Measurements from ENCODE around the gene MFAP5.
"Not testable (repeated sequence)": the region's sequence is repeated elsewhere in the genome, so short reads cannot be mapped to it uniquely, and the experiment has no call there.

MFAP5 gene

DNA sequence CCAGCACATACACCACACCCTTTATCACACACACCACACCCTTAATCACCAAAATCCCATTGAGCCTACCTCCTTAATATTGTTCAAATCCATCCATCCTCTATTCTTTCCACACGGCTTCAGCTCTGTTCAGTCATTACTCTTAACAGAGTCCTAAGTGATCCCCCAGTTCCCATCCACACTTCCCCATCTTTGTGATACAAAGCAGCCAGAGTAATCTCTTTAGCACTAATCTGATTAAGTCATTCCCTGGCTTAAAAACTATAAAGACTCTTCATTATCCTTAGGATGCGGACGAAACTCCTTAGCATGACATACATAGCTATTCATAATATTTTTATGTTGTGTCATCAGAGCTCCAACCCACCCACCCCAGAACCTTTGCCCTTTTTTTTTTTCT, 14.7 kb upstream of the MFAP5 start:
- in situ Hi-C loops (cut with MboI; ENCODE audit: low sequenced_read_pairs), result loop anchor here (25.0 kb wide), 1 partner anchor 185 kb away; no protein-coding TSS in a partner anchor

DNA sequence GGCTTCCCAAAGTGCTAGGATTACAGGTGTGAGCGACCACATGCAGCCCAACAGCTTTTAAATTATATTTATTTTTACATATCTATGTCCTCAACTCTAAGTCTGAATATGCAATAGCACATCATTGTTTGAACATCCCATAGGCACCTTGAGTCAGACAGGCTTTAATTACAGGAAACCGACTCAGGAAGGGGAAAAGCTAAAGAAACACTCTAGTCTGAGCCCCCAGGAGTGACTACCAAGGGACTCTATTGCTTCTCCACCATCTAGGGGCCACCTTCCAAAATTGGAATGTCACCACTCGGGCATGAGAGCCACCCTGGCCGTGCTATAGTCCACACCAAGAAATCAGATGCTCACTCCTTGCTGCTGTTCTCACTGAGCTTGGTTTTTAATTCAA, 14.0 kb upstream of the MFAP5 start:
- in situ Hi-C loops (cut with MboI; ENCODE audit: low sequenced_read_pairs), result loop anchor here (25.0 kb wide), 1 partner anchor 186 kb away; no protein-coding TSS in a partner anchor

DNA sequence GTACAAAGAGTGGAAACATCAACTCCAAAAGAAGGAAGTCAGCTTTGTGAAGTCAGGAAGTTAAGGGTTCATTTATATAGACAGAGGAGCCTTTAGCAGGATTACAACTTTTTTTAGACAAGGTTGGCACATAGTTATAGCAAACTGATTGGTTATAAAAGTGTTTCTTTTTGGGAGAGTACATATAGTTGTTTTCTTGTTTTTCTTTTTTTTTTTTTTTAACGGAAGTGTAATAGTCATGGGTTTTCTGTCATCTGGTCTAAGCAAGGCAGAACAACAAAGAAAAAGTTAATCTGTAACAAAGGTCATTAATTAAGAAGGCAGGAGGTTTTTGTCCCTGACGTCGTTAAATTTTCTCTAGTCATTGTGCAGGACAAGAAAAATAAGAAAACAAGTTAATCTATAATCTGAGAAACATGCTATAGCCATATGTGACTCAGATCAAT, 13.0 kb upstream of the MFAP5 start:
- in situ Hi-C loops (cut with MboI; ENCODE audit: low sequenced_read_pairs), result loop anchor here (25.0 kb wide), 1 partner anchor 187 kb away; no protein-coding TSS in a partner anchor

DNA sequence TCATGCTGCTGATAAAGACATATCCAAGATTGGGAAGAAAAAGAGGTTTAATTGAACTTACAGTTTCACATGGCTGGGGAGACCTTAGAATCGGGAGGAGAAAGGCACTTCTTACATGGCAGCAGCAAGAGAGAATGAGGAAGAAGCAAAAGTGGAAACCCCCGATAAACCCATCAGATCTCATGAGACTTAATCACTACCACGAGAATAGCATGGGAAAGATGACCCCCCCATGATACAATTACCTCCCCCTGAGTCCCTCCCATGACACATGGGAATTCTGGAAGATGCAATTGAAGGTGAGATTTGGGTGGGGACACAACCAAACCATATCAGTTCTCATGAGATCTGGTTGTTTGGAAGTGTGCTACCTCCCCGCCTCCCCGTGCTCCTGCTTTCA, 9.8 kb upstream of the MFAP5 start:
- in situ Hi-C loops (cut with MboI; ENCODE audit: low sequenced_read_pairs), result no loop called here

DNA sequence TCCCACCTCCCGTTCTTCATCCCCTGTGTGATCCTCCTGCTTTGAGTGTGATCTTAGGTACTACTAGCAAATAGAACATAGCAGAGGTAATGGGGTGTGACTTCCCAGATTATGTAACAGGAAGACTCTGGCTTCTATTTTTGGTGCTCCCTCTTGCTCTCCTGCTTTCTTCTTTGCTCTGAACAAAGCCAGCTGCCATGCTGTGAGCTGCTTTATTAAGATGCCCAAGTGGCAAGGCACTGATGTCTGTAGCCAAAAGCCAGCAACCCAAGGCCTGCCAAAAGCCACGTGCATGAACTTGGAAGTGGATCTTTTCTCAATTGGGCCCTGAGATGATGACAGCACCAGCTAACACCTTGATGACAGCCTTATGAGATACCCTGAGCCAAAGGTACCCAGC, 5.8 kb upstream of the MFAP5 start:
- in situ Hi-C loops (cut with MboI; ENCODE audit: low sequenced_read_pairs), result no loop called here

DNA sequence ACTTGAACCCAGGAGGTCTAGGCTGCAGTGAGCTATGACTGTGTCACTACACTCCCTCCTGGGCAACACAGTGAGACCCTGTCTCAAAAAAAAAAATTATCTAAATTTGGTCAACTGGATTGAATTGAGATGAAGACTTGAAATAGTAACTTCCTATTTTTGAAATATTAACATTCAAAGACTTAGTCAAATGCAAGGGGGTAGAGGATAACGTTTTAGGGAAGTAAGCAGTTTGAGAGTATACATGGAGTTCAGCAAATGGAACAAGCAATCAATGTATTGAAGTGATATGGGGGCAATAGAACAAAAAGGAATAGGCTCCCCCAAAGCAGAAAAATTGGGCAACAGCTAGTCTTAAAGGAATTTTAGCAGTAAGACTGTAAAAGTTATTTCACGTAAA, 4.6 kb upstream of the MFAP5 start:
- in situ Hi-C loops (cut with MboI; ENCODE audit: low sequenced_read_pairs), result no loop called here

DNA sequence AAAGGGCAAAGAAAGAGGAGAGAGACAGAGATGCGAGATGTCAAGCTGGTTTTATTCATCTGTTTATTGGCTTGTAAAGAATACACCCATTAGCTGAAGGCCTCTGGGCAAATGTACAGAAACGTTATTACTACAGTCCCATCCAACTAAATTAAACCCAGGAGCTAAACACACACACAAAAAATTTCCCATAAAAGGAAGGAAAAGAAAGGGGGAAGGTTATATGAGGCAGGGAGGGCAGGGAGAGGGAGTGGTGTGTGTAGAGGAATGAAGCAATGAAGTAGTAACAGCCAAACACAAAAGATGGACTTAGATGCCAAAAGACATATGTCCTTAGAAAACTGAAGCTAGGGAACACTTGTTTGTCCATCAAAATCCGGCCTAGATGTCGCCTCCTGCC, 3.1 kb upstream of the MFAP5 start:
- in situ Hi-C loops (cut with MboI; ENCODE audit: low sequenced_read_pairs), result no loop called here

DNA sequence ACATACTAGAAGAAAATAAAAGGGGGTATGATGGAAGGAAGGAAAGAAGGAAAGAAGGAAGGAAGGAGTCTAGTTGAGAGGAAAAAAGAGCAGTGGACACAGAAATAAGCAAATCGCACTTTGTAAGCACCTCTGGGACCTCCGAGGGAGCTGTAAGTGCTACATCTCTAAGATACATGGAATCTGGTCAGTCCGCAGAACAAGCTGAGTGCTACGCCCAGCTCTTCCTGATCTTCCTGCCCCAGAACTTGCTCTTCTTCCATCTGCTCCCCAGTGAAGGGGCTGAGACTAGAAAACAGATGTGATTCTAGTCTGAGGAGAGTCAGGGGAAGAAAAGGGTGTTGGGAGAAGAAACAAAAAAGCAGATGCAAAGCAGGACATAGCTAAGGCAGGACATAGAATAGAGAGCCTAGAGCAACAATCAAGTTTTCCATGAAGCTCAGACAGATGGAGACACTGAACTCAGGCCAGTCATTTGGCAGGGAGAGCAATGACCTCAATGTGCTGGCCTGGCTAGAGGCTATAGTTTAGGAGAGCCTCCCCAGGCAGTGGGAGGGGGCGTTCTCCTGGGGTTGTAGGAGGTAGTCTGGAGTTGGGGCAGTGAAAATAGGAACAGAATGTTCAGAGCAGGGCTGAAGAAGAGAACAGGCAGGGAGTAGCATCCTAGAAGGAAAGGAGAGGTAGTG, 1.7 kb upstream of the MFAP5 start:
- in situ Hi-C loops (cut with MboI; ENCODE audit: low sequenced_read_pairs), result no loop called here

DNA sequence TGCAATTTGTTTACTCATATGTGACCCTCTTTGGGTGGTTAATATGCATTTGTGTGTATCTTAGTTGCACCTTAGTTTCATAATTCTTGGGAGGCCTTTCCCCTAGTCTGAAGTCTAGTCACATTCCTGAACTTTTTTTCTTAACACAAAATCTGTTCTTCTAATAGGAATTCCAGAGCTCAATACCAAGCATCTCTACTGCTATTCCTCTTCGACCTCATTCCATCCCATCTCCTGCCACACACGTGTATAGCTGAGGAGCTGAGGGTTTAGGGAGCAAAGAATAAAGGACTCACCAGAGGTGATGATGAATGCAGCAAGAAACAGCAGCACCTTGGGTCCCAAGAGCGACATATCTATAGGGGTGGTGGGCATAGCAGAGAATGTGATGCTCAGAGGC, 875 bp downstream of the MFAP5 start:
- in situ Hi-C loops (cut with MboI; ENCODE audit: low sequenced_read_pairs), result no loop called here

DNA sequence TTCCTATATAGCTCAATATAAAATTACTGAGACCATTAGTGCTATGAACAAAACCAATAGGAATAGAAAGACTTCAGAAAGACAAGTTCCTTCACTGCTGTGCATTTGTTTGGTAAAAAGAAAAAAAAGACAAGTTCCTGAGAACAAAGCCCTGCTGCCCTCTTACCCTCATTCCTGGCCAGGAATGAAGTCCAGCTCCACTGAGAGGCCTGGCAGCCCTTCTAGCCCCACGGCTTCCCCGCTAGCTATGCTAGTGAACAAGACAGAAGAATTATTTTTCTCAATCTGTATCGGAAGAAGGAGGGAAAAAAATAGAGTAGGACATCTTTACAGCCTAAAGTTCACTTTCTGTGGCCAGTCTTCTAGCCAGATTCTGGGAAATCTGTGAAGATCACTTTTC, 1.6 kb downstream of the MFAP5 start:
- in situ Hi-C loops (cut with MboI; ENCODE audit: low sequenced_read_pairs), result no loop called here

DNA sequence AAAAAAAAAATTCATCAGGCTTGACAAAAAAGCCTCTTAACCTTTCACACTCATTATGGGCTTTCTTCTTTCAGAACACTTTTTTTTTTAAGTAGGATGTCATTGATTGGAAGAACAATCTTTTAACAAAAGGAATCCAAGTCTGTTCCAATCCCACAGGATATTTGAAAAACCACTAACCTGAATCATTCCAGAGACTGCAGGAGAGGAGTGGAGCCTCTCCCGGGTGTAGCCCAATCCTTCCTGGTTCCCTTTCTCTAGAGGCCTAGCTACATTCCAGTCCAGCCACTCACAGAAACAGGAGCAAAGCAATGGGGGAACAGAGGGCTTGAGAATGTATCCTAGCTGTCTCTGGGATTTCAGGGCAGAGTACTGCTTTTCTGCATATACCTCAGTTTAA, 4.3 kb downstream of the MFAP5 start:
- in situ Hi-C loops (cut with MboI; ENCODE audit: low sequenced_read_pairs), result no loop called here

DNA sequence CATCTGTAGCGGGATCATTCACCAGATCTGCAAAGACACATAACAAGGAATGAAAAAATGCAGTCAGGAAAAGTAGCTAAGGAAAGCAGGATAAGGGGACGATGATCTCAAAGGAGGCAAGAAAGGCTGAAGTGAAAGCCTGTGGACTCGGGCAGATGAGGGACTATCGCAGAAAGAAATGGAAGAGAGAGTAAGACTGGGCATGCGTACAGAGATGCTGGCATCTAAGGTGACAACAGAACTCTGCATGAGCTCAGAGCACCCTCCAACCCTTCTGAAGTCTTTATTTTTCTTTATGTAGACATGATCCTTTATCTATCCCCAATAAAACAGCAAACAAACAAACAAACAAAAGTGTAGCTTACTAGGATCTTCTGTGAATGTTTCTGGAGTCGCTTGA, 7.2 kb downstream of the MFAP5 start:
- in situ Hi-C loops (cut with MboI; ENCODE audit: low sequenced_read_pairs), result no loop called here

DNA sequence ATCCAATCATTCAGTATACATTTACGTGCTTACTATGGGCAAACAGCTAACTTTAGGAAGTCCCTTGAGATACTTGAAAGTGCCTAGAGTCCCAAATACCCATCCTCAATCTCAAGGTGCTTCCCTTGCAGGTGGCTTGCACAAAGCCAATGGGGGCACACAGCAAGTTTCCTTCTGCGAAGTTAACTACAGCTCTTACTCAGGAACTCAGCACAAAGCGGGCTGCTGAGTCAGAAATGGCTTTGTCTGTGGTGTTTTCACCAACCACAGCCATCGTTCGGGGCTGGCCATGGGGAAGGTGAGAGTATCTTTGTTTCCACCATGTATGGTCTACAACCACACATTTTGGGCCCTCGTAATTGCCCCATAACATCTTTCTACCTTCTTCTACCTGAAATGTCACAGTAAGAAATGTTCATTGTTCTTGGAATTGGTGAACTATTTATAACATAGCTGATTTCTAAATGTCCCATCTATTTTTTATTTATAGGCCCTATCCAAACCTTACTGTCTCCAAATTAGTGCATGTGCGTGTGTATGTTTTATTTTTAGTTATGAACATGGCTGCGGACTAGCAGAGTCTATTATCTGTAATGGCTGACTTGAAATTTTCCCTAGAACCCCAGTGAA, 13.9 kb downstream of the MFAP5 start:
- in situ Hi-C loops (cut with MboI; ENCODE audit: low sequenced_read_pairs), result no loop called here

DNA sequence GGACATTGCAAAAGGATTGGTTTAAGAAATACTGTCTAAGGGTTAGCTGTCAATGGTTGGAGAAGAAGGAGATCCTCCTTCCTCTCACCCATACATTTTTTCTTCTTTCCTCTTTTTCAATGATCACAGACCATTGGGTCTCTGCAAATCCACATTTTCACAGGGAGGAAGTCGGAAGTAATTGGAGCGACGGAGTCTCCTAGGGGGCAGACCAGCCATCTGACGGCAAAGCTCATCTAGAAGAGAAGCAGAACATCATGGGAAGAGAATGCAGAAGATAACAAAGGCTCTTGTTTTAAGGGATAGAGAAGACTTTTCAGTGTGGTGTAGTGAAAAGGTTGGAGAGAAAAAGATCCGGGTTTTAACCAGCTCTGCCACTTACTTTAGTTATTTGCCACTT, 14.7 kb downstream of the MFAP5 start:
- in situ Hi-C loops (cut with MboI; ENCODE audit: low sequenced_read_pairs), result no loop called here

DNA sequence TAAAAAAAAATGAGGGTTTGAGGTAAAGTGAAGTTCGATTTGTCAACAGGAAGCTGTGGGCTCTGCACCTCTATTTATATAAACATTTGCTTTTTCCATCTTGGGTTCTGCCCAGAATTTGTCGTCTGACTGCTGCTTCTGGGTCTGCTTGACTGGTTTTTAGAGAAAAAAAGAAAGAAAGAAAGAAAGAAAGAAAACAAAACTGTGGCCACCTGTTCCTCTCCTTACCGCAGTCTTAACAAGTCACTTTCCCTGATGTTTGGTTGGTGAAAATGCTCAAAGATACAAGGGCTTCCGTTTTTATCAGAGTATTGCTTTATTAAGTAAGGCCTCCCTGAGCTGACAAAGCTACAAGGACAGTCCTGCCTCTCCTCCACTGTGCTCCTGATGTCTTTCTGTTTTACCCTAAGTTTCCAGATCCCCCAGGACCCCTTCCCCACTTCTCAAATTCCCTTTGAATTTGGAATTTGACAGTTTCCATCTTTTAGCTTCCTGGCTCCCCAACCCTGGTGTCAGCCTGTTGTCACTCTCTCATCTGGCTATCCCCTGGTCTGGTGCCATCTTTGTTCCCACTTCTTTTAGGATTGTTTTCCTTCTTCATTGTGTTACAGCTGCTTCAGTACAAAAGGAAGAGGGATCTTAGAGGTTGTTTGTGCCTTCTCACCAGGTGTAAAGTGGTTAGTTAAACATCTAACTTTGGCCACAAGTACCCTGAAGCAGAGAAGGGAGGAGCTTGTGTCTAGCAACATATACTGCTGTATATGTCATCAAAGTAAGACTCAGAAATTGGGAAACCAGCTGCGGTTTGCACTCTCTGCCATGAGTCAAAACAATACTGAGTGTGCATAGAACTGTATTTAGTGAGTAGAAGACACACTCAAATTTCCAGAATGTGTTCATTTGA, 18.0 kb downstream of the MFAP5 start:
- in situ Hi-C loops (cut with MboI; ENCODE audit: low sequenced_read_pairs), result no loop called here

DNA sequence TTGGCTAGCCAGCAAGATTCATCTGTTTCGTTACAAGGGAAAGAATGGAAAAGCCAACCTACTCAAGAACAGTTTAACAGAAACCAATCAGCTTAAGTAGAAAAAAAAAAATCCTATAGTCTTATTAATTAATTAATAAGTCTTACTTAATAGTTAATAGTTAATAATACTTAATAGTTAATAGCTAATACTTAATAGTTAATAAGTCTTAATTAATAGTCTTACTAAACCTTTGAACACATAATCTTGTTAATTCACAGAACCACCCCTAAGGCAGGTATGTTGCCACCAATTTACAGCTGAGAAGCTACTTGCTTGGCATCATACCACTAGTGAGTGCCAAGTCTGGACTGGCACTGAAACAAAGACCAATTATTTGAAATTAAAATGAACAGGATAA, 19.9 kb downstream of the MFAP5 start:
- in situ Hi-C loops (cut with MboI; ENCODE audit: low sequenced_read_pairs), result no loop called here

DNA sequence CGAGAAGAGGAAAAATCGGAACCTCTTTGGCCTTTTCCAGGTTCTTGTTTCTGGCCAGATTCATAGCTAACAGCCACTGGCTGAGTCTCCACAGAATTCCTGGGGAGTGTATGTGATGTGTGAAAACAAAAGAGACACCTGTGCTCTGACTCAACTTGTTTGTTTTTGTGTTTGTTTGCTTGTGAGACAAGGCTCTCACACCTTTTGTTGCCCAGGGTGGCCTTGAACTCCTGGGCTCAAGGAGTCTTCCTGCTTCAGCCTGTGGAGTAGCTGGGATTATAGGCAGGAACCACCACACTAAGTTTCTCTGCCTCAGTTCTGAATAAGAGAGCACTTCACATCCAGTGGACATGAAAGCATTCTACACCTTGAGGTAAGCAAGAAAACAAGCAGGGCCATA, 22.7 kb downstream of the MFAP5 start:
- in situ Hi-C loops (cut with MboI; ENCODE audit: low sequenced_read_pairs), result no loop called here

DNA sequence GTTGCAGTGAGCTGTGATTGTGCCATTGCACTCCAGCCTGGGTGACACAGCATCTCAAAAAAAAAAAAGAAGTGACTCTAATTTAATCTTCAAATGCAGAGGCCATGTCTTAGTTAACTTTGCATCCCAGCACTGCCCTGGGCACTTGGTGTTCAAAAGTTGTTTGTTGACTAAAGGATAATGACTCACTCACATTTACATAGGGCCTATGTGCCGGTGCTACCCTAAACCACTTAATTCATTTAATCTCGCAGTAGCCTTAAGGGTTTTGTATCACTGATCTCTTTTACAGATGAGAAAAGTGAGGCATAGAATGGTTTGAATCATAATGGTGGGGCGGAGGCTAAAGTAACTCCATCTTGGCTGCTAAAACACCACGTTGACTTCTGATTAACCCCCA, 23.7 kb downstream of the MFAP5 start:
- in situ Hi-C loops (cut with MboI; ENCODE audit: low sequenced_read_pairs), result no loop called here

DNA sequence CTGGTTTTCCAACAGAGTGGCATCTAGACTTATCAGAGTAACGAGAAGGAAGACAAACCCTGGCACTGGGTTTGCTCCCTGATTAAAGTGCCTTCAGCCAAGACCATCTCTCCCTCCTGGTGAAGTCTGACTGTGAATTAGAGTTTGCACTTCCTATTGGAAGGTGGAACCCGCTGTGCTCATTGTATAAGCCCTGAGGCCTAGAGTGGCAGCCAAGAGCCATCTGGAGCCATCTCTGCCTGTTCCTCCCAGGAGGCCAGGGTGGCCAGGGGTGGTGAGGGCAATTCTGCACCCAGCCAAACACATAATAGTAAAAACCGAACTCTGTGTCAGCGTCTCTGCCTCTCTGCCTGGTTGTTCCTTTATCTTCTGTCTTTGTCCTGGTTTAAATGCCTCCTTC, 25.0 kb downstream of the MFAP5 start:
- in situ Hi-C loops (cut with MboI; ENCODE audit: low sequenced_read_pairs), result no loop called here

DNA sequence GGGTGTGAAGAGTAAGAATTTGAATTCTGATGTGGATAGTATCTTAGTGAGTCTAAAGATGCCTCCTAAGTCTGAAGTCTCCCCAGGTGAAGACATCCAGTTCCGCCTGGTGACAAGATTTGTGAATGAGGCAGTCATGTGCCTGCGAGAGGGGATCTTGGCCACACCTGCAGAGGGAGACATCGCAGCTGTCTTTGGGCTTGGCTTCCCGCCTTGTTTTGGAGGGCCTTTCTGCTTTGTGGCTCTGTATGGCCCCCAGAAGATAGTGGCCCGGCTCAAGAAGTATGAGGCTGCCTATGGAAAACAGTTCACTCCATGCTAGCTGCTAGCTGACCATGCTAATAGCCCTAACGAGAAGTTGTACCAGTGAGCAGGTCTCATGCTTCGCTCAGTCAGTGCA, 25.4 kb downstream of the MFAP5 start:
- in situ Hi-C loops (cut with MboI; ENCODE audit: low sequenced_read_pairs), result no loop called here

DNA sequence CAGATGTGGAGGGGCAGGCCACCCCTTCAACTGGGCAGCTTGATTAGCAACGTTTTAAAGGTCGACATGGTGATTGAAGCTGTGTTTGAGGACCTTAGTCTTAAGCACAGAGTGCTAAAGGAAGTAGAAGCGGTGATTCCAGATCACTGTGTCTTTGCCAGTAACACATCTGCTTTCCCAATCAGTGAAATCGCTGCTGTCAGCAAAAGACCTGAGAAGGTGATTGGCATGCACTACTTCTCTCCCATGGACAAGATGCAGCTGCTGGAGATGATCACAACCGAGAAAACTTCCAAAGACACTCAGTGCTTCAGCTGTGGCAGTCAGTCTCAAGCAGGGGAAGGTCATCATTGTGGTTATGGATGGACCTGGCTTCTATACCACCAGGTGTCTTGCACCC, 26.0 kb downstream of the MFAP5 start:
- in situ Hi-C loops (cut with MboI; ENCODE audit: low sequenced_read_pairs), result no loop called here

DNA sequence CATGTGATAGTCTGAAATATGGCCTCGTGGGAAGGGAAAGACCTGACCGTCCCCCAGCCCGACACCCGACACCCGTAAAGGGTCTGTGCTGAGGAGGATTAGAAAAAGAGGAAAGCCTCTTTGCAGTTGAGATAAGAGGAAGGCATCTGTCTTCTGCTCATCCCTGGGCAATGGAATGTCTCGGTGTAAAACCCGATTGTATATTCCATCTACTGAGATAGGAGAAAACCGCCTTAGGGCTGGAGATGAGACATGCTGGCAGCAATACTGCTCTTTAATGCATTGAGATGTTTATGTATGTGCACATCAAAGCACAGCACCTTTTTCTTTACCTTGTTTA, 26.6 kb downstream of the MFAP5 start:
- in situ Hi-C loops (cut with MboI; ENCODE audit: low sequenced_read_pairs), result not testable (repeated sequence)
